ENCODE results near the gene TMEM219. TPM values are rescaled to one million over a fixed set of nuclear protein-coding genes. Genes with fewer than 3 reads are reported as not detected.

The TMEM219 gene
- total RNA-seq, 1 experiment from 2014 or later: 69.6 TPM

DNA sequence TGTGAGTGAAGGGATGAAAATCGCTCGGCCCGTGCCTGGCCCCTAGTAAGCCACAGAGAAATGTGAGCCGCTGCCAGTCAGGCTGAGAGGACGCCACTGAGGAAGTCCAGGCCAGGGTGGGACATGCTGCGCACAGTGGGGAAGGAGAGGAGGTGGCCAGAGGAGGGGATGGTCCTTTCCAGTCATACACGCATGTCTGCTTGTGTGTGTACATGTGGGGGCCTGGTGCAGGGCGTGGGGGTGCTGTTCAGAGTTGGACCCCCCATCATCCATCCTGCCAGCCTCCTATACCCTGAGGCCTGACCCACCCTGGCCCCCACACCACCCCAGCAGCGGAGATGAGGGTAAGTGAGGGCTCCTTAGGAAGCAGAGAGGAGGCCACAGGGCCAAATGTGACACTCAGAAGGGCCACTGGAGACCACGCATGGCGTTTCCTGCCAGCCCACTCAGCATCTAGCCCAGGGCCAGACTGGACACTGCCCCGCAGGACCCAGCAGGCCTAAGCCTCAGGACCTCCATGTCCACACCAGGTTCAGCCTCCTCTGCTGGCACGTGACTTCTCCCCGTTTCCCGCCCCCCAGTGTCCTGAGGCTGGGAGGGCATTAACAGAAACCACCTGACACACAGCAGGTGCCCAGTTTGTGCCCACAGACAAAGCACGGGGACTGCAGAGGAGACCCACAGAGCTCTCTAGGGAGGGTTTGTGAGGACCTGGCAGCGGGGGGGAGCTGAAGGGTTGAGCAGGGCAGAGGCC lies 42.0 kb downstream of the TMEM219 start:
- Mint-ChIP-seq H3K27me3 (ENCODE audit: low read depth) (no peaks in the 10 kb centered on the region), H3K27ac (no peak overlapping the region), H3K4me3 (no peak overlapping the region), H3K36me3 (peaks cover 9% of the 10 kb centered on the region), H3K9me3 (no peaks in the 10 kb centered on the region), H3K4me1 (peaks cover 15% of the 10 kb centered on the region)
- POLR2A ChIA-PET: interaction anchor here (0.6 kb wide), 1 partner anchor 198 kb away, joined by 3 read pairs; the partner anchor contains the start of gene MAZ
- no peak for TF ChIP-seq TEAD4 (CRISPR knock-in tag; IDR thresholded peaks at IDR 0.05)
- no peak for TF ChIP-seq CREB1 (CRISPR knock-in tag; IDR thresholded peaks at IDR 0.05)
- TF ChIP-seq, protein P1, sequence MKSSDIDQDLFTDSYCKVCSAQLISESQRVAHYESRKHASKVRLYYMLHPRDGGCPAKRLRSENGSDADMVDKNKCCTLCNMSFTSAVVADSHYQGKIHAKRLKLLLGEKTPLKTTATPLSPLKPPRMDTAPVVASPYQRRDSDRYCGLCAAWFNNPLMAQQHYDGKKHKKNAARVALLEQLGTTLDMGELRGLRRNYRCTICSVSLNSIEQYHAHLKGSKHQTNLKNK (CRISPR knock-in tag; IDR thresholded peaks at IDR 0.05): no peak
- TF ChIP-seq ZBTB21 (CRISPR knock-in tag; IDR thresholded peaks at IDR 0.05; ENCODE audit: borderline replicate concordance): no peak
- TF ChIP-seq, protein P2, sequence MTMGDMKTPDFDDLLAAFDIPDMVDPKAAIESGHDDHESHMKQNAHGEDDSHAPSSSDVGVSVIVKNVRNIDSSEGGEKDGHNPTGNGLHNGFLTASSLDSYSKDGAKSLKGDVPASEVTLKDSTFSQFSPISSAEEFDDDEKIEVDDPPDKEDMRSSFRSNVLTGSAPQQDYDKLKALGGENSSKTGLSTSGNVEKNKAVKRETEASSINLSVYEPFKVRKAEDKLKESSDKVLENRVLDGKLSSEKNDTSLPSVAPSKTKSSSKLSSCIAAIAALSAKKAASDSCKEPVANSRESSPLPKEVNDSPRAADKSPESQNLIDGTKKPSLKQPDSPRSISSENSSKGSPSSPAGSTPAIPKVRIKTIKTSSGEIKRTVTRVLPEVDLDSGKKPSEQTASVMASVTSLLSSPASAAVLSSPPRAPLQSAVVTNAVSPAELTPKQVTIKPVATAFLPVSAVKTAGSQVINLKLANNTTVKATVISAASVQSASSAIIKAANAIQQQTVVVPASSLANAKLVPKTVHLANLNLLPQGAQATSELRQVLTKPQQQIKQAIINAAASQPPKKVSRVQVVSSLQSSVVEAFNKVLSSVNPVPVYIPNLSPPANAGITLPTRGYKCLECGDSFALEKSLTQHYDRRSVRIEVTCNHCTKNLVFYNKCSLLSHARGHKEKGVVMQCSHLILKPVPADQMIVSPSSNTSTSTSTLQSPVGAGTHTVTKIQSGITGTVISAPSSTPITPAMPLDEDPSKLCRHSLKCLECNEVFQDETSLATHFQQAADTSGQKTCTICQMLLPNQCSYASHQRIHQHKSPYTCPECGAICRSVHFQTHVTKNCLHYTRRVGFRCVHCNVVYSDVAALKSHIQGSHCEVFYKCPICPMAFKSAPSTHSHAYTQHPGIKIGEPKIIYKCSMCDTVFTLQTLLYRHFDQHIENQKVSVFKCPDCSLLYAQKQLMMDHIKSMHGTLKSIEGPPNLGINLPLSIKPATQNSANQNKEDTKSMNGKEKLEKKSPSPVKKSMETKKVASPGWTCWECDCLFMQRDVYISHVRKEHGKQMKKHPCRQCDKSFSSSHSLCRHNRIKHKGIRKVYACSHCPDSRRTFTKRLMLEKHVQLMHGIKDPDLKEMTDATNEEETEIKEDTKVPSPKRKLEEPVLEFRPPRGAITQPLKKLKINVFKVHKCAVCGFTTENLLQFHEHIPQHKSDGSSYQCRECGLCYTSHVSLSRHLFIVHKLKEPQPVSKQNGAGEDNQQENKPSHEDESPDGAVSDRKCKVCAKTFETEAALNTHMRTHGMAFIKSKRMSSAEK (CRISPR knock-in tag; IDR thresholded peaks at IDR 0.05; ENCODE audit: borderline replicate concordance): no peak
- TF ChIP-seq, protein P3, sequence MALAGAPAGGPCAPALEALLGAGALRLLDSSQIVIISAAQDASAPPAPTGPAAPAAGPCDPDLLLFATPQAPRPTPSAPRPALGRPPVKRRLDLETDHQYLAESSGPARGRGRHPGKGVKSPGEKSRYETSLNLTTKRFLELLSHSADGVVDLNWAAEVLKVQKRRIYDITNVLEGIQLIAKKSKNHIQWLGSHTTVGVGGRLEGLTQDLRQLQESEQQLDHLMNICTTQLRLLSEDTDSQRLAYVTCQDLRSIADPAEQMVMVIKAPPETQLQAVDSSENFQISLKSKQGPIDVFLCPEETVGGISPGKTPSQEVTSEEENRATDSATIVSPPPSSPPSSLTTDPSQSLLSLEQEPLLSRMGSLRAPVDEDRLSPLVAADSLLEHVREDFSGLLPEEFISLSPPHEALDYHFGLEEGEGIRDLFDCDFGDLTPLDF (CRISPR knock-in tag; IDR thresholded peaks at IDR 0.05): no peak
- no peak for TF ChIP-seq SP1 (CRISPR knock-in tag; conservative IDR thresholded peaks at IDR 0.05)
- TF ChIP-seq, protein P4, sequence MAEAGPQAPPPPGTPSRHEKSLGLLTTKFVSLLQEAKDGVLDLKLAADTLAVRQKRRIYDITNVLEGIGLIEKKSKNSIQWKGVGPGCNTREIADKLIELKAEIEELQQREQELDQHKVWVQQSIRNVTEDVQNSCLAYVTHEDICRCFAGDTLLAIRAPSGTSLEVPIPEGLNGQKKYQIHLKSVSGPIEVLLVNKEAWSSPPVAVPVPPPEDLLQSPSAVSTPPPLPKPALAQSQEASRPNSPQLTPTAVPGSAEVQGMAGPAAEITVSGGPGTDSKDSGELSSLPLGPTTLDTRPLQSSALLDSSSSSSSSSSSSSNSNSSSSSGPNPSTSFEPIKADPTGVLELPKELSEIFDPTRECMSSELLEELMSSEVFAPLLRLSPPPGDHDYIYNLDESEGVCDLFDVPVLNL (CRISPR knock-in tag; IDR thresholded peaks at IDR 0.05; ENCODE audit: borderline replicate concordance, low read depth): no peak
- no peak for TF ChIP-seq MXD4 (CRISPR knock-in tag; IDR thresholded peaks at IDR 0.05; ENCODE audit: borderline replicate concordance)
- no peak for TF ChIP-seq NR3C1 (CRISPR knock-in tag; conservative IDR thresholded peaks at IDR 0.05; ENCODE audit: low read depth)
- TF ChIP-seq, protein P5, sequence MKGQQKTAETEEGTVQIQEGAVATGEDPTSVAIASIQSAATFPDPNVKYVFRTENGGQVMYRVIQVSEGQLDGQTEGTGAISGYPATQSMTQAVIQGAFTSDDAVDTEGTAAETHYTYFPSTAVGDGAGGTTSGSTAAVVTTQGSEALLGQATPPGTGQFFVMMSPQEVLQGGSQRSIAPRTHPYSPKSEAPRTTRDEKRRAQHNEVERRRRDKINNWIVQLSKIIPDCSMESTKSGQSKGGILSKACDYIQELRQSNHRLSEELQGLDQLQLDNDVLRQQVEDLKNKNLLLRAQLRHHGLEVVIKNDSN (CRISPR knock-in tag; IDR thresholded peaks at IDR 0.05): no peak
- no peak for TF ChIP-seq ELF4 (CRISPR knock-in tag; IDR thresholded peaks at IDR 0.05; ENCODE audit: low read depth)
- TF ChIP-seq, protein P6, sequence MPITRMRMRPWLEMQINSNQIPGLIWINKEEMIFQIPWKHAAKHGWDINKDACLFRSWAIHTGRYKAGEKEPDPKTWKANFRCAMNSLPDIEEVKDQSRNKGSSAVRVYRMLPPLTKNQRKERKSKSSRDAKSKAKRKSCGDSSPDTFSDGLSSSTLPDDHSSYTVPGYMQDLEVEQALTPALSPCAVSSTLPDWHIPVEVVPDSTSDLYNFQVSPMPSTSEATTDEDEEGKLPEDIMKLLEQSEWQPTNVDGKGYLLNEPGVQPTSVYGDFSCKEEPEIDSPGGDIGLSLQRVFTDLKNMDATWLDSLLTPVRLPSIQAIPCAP (CRISPR knock-in tag; IDR thresholded peaks at IDR 0.05): no peak
- ATAC-seq (no peak), DNase-seq (ENCODE audit: low spot score) (no peak)
- CTCF ChIA-PET: interaction anchor here (1.0 to 2.4 kb wide), 5 partner anchors 28 to 155 kb away, joined by 3 to 24 read pairs (median 6); partner anchors contain the start of genes ASPHD1, SEZ6L2, TAOK2 and TLCD3B

DNA sequence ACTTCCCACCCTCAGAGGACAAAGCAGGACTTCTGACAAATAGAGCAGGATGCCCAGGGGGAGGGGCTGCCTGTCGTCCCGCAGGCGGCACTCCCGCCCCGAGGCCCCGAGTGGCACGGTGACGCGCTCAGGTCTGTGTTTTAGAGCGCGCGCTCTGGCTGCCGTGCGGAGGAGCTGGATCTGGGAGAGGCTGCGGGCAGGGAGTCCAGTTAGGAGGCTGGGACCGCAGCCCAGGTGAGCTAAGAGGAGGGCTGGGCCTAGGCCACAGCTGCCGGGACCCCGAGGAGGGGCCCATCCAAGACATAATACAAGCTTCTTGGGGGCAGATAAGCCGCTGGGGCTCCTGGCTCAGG lies 42.5 kb downstream of the TMEM219 start:
- POLR2A ChIA-PET: interaction anchor here (0.6 kb wide), 1 partner anchor 198 kb away, joined by 3 read pairs; the partner anchor contains the start of gene MAZ
- ATAC-seq (no peak), DNase-seq (ENCODE audit: low spot score) (no peak)
- no peak overlapping the region for H3K27ac Mint-ChIP-seq
- H3K4me1 Mint-ChIP-seq: peaks cover 19% of the 10 kb centered on the region
- H3K9me3 Mint-ChIP-seq: no peaks in the 10 kb centered on the region
- no peak overlapping the region for H3K4me3 Mint-ChIP-seq
- CTCF ChIA-PET: interaction anchor here (0.8 to 2.4 kb wide), 5 partner anchors 28 to 105 kb away, joined by 3 to 24 read pairs (median 6); partner anchors contain the start of genes ASPHD1, SEZ6L2, TAOK2 and TLCD3B
- peaks cover 9% of the 10 kb centered on the region for H3K36me3 Mint-ChIP-seq
- peaks cover 1% of the 10 kb centered on the region; the same call in 1 of the 2 replicates for H3K27me3 Mint-ChIP-seq (ENCODE audit: low read depth)
- no peak for TF ChIP-seq SOX15 (CRISPR knock-in tag; IDR thresholded peaks at IDR 0.05)
- TF ChIP-seq EMX1 (CRISPR knock-in tag; IDR thresholded peaks at IDR 0.05): no peak
- TF ChIP-seq, protein P7, sequence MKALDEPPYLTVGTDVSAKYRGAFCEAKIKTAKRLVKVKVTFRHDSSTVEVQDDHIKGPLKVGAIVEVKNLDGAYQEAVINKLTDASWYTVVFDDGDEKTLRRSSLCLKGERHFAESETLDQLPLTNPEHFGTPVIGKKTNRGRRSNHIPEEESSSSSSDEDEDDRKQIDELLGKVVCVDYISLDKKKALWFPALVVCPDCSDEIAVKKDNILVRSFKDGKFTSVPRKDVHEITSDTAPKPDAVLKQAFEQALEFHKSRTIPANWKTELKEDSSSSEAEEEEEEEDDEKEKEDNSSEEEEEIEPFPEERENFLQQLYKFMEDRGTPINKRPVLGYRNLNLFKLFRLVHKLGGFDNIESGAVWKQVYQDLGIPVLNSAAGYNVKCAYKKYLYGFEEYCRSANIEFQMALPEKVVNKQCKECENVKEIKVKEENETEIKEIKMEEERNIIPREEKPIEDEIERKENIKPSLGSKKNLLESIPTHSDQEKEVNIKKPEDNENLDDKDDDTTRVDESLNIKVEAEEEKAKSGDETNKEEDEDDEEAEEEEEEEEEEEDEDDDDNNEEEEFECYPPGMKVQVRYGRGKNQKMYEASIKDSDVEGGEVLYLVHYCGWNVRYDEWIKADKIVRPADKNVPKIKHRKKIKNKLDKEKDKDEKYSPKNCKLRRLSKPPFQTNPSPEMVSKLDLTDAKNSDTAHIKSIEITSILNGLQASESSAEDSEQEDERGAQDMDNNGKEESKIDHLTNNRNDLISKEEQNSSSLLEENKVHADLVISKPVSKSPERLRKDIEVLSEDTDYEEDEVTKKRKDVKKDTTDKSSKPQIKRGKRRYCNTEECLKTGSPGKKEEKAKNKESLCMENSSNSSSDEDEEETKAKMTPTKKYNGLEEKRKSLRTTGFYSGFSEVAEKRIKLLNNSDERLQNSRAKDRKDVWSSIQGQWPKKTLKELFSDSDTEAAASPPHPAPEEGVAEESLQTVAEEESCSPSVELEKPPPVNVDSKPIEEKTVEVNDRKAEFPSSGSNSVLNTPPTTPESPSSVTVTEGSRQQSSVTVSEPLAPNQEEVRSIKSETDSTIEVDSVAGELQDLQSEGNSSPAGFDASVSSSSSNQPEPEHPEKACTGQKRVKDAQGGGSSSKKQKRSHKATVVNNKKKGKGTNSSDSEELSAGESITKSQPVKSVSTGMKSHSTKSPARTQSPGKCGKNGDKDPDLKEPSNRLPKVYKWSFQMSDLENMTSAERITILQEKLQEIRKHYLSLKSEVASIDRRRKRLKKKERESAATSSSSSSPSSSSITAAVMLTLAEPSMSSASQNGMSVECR (CRISPR knock-in tag; IDR thresholded peaks at IDR 0.05; ENCODE audit: borderline replicate concordance): no peak
- TF ChIP-seq, protein P8, sequence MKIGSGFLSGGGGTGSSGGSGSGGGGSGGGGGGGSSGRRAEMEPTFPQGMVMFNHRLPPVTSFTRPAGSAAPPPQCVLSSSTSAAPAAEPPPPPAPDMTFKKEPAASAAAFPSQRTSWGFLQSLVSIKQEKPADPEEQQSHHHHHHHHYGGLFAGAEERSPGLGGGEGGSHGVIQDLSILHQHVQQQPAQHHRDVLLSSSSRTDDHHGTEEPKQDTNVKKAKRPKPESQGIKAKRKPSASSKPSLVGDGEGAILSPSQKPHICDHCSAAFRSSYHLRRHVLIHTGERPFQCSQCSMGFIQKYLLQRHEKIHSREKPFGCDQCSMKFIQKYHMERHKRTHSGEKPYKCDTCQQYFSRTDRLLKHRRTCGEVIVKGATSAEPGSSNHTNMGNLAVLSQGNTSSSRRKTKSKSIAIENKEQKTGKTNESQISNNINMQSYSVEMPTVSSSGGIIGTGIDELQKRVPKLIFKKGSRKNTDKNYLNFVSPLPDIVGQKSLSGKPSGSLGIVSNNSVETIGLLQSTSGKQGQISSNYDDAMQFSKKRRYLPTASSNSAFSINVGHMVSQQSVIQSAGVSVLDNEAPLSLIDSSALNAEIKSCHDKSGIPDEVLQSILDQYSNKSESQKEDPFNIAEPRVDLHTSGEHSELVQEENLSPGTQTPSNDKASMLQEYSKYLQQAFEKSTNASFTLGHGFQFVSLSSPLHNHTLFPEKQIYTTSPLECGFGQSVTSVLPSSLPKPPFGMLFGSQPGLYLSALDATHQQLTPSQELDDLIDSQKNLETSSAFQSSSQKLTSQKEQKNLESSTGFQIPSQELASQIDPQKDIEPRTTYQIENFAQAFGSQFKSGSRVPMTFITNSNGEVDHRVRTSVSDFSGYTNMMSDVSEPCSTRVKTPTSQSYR (CRISPR knock-in tag; IDR thresholded peaks at IDR 0.05): no peak
